Stomach (tissue), 4 donors: ENCODE results near the gene KCND2.

Source experiments
- CTCF ChIP-seq, 7 experiments: fragments of 450-650 bp in 4 of 7; fragments of 200-600 bp in 3 of 7; sonication (generic) in 3 of 7; IDR thresholded peaks; one replicate each; pipeline ENCODE4 v1.5.1; 2016 to 2019; ENCODE audit warnings: antibody characterized with exemption in 7 of 7, control low read depth in 2 of 7, mild to moderate bottlenecking in 1 of 7
- EP300 ChIP-seq: sonication (generic); formaldehyde crosslinking; IDR thresholded peaks from one replicate; pipeline ENCODE4 v1.6.1; 2017; ENCODE audit warnings: antibody characterized with exemption

GRCh38 chr7:120502825-120503224, 229.8 kb downstream of the KCND2 start:
- TF ChIP-seq CTCF (IDR thresholded peaks at IDR 0.05) (no peak), EP300 (no peak)
